Astrocyte of the spinal cord (primary cell): ENCODE measurements around the gene TGFBRAP1.

Experiments used
- DNase-seq: peaks from one replicate; pipeline ENCODE4 v3.0.0; 2011; ENCODE audit warnings: low read depth, low spot score
- H3K4me3 ChIP-seq: 2 replicates; pipeline ENCODE4 v1.5.1; 2011; ENCODE audit warnings: low read depth, mild to moderate bottlenecking, low read length, moderate library complexity
- in situ Hi-C: cut with HindIII; loops from 2 replicates; pipeline ENCODE4 v1.10.0; 2017; ENCODE audit warnings: low sequenced_read_pairs
- TF ChIP-seq, protein P1 (sequence below): IDR thresholded peaks from 2 replicates; pipeline ENCODE4 v1.5.1; 2012; ENCODE audit warnings: low read depth, mild to moderate bottlenecking, low read length, inconsistent platforms

TGFBRAP1 gene

GRCh38 chr2:105368759-105369408 lies 39.3 kb upstream of the TGFBRAP1 start:
- TF ChIP-seq, protein P1, sequence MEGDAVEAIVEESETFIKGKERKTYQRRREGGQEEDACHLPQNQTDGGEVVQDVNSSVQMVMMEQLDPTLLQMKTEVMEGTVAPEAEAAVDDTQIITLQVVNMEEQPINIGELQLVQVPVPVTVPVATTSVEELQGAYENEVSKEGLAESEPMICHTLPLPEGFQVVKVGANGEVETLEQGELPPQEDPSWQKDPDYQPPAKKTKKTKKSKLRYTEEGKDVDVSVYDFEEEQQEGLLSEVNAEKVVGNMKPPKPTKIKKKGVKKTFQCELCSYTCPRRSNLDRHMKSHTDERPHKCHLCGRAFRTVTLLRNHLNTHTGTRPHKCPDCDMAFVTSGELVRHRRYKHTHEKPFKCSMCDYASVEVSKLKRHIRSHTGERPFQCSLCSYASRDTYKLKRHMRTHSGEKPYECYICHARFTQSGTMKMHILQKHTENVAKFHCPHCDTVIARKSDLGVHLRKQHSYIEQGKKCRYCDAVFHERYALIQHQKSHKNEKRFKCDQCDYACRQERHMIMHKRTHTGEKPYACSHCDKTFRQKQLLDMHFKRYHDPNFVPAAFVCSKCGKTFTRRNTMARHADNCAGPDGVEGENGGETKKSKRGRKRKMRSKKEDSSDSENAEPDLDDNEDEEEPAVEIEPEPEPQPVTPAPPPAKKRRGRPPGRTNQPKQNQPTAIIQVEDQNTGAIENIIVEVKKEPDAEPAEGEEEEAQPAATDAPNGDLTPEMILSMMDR: no peak
- H3K4me3 ChIP-seq: no peak overlapping the region
- in situ Hi-C loops: no loop called here
- no peak for DNase-seq

DNA sequence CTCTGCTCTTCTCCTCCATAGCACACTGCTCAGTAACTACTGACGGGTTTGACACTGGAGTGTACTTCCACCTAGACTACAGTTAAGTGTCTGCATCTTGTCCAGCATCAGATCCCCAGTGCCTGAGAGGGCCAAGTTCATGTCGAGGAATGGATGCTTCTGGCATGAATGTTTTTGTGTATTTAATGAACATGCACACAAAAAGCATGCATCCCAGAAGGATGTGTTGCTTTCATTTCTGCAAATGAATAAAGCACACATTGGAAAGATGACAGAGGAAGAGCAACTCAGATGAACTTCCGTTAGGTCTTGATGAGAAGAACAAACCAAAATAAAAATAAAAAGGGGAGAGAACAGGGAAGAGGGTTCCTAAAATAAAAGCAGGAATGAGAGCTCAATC lies 35.7 kb upstream of the TGFBRAP1 start:
- in situ Hi-C loops: no loop called here
- no peak for DNase-seq
- TF ChIP-seq, protein P1: no peak
- no peak overlapping the region for H3K4me3 ChIP-seq

DNA sequence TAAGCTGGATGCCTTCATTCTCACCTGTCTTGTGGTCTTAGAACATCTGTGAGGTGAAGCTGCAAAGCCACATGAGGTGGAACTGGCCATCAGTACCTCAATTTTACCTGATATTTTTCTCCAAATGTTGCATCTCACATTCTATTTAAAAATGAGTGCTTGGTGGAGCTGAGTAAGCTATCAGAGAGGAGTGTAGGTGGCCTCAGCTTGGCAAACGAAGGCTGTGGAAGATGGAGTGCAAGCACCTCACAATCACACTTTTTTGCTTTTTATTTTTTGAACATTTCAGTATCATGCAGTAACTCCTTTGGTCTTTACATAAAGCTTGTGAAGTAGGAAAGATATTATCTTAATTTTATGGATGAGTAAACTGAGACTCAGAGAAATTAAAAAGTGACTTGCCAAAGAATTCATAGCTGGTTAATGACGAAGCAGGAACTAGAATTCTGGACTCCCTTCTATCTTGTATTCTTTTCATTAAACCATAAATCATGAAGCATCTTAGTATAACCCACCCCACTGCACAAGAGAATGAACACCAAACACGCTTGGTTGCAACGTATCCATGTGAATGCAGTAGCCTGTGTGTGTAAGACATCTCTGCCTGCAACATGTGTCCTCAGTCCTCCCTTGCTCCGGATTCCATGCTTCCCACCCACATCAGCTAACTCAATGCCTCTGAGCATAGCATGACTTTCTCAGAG lies 35.1 kb upstream of the TGFBRAP1 start:
- in situ Hi-C loops: no loop called here
- no peak for DNase-seq
- no peak overlapping the region for H3K4me3 ChIP-seq
- TF ChIP-seq, protein P1: no peak

GRCh38 chr2:105362862-105363591 lies 33.5 kb upstream of the TGFBRAP1 start:
- TF ChIP-seq, protein P1: no peak
- in situ Hi-C loops: no loop called here
- H3K4me3 ChIP-seq: no peak overlapping the region
- DNase-seq: no peak

DNA sequence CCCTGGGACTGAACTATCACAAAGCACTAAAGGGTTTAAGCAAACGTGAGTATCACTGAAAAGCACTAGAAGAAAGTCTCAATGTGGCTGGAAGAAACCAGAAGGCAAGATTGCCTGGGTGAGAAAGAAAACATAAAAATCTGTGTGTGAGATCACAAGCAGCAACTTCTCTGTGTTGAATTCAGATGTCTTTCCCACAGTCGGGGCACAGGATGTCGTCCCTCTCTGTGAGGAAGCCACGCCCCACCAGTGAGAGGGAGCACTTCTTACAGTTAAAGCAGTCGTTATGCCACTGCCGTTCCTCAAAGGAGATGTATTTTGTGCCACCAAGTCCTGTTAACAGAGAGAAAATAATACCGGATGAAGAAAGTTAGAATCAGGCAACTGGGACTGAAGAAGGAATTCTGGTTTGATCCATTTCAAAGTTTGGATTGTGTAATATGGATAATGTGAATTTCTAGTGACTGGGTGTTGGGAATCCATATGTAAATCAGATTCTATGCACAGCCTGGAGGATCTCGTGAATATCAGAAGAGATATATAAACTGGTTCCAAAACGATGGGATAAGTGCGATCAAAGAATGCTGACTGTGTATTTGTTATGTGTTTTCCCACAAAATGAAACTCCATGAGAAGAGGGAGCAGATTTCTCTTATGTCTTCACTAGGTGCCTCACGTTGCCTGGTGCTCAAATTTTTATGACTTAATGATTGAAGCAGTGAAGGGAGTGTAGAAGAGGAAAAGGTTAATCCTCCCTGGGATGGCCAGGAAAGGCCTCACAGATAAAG lies 31.8 kb upstream of the TGFBRAP1 start:
- in situ Hi-C loops: no loop called here
- H3K4me3 ChIP-seq: no peak overlapping the region
- DNase-seq: no peak
- TF ChIP-seq, protein P1: no peak

DNA sequence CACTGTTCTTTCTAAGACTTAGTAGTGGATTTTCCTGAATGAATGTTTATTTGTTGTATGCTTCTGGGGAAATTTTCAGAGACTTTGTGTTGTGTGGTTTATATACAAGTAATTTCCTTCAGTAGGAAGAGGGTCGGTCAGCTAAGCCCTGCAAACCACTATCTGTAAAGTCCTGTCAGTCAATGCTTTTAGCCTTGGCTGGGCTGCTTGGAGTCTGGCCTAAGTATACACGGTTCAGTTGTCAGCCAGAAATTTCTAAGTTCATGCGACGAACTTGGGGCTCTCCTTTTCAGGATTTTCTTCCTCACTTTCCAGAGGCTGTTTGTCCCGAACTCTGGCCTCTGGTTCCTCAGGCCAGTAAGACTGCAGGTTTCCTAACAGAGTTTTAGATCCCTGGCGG lies 29.1 kb upstream of the TGFBRAP1 start:
- no peak overlapping the region for H3K4me3 ChIP-seq
- in situ Hi-C loops: no loop called here
- TF ChIP-seq, protein P1: no peak
- DNase-seq: no peak
